IPS-18c (cell line): ENCODE results near the gene GADL1.

Experiments
- H3K4me3 ChIP-seq: 2 replicates; pipeline ENCODE4 v1.7.0; 2013; ENCODE audit warnings: low read depth, mild to moderate bottlenecking, low read length, moderate library complexity; ENCODE audit not compliant: insufficient read depth
- H3K9me3 ChIP-seq: one replicate; pipeline ENCODE4 v1.6.1; 2013; ENCODE audit warnings: mild to moderate bottlenecking, low read length, moderate library complexity; ENCODE audit not compliant: control insufficient read depth, insufficient read depth

Gene GADL1

GRCh38 chr3:30696896-30697295 is 197.6 kb downstream of the GADL1 start:
- H3K4me3 ChIP-seq, result no peak overlapping the region

GRCh38 chr3:30696403-30696819 is 198.1 kb downstream of the GADL1 start:
- Histone ChIP-seq H3K4me3 (no peak overlapping the region), H3K9me3 (no peaks in the 10 kb centered on the region)

More at GRCh38 chr3:30696896-30697295, 197.6 kb downstream of the GADL1 start:
- no peaks in the 10 kb centered on the region for H3K9me3 ChIP-seq

- Histone ChIP-seq H3K9me3 (no peaks in the 10 kb centered on the region), H3K4me3 (no peak overlapping the region)
Measured at GRCh38 chr3:30695302-30696061, 199.0 kb downstream of the GADL1 start.

- H3K9me3 ChIP-seq, result no peaks in the 10 kb centered on the region
- no peak overlapping the region for H3K4me3 ChIP-seq
Measured at GRCh38 chr3:30694668-30695067, 199.8 kb downstream of the GADL1 start.

GRCh38 chr3:30694148-30694547 is 200.3 kb downstream of the GADL1 start:
- Histone ChIP-seq H3K4me3 (no peak overlapping the region), H3K9me3 (no peaks in the 10 kb centered on the region)

- H3K9me3 ChIP-seq, result no peaks in the 10 kb centered on the region
- no peak overlapping the region for H3K4me3 ChIP-seq
Measured at GRCh38 chr3:30693470-30694120, 200.9 kb downstream of the GADL1 start.

- H3K9me3 ChIP-seq, result no peaks in the 10 kb centered on the region
- no peak overlapping the region for H3K4me3 ChIP-seq
Measured at GRCh38 chr3:30692498-30693130, 201.8 kb downstream of the GADL1 start.

GRCh38 chr3:30691944-30692343 is 202.5 kb downstream of the GADL1 start:
- H3K4me3 ChIP-seq, result no peak overlapping the region
- H3K9me3 ChIP-seq, result no peaks in the 10 kb centered on the region

- Histone ChIP-seq H3K4me3 (no peak overlapping the region), H3K9me3 (no peaks in the 10 kb centered on the region)
Measured at GRCh38 chr3:30691249-30691880, 203.1 kb downstream of the GADL1 start.

- no peak overlapping the region for H3K4me3 ChIP-seq
Measured at GRCh38 chr3:30690199-30690598, 204.3 kb downstream of the GADL1 start.

GRCh38 chr3:30688776-30689641 is 205.5 kb downstream of the GADL1 start:
- H3K9me3 ChIP-seq, result no peaks in the 10 kb centered on the region
- H3K4me3 ChIP-seq, result no peak overlapping the region

More at GRCh38 chr3:30690199-30690598, 204.3 kb downstream of the GADL1 start:
- no peaks in the 10 kb centered on the region for H3K9me3 ChIP-seq

- no peaks in the 10 kb centered on the region for H3K9me3 ChIP-seq
- no peak overlapping the region for H3K4me3 ChIP-seq
Measured at GRCh38 chr3:30687930-30688570, 206.4 kb downstream of the GADL1 start.

- H3K4me3 ChIP-seq, result no peak overlapping the region
- no peaks in the 10 kb centered on the region for H3K9me3 ChIP-seq
Measured at GRCh38 chr3:30686799-30687198, 207.7 kb downstream of the GADL1 start.

- no peak overlapping the region for H3K4me3 ChIP-seq
- no peaks in the 10 kb centered on the region for H3K9me3 ChIP-seq
Measured at GRCh38 chr3:30686176-30686575, 208.3 kb downstream of the GADL1 start.

GRCh38 chr3:30685267-30685667 is 209.2 kb downstream of the GADL1 start:
- no peak overlapping the region for H3K4me3 ChIP-seq
- H3K9me3 ChIP-seq, result no peaks in the 10 kb centered on the region

- no peaks in the 10 kb centered on the region for H3K9me3 ChIP-seq
- H3K4me3 ChIP-seq, result no peak overlapping the region
Measured at GRCh38 chr3:30684356-30684755, 210.1 kb downstream of the GADL1 start.
